Nephron progenitor cell (in vitro differentiated cells): ENCODE measurements around the gene POP4.

Source experiments
- DNase-seq: peaks from one replicate; pipeline ENCODE4 v3.0.0; 2021
- H3K27ac Mint-ChIP-seq: 2 replicates; pipeline ENCODE4 v1.8.0; 2021; ENCODE audit warnings: mild to moderate bottlenecking, moderate library complexity, mixed read lengths
- H3K27me3 Mint-ChIP-seq: 2 replicates; pipeline ENCODE4 v1.8.0; 2021; ENCODE audit warnings: mild to moderate bottlenecking, low read depth, mixed read lengths; ENCODE audit not compliant: poor library complexity
- H3K36me3 Mint-ChIP-seq: 2 replicates; pipeline ENCODE4 v1.8.0; 2021; ENCODE audit warnings: low read depth, mixed read lengths
- H3K4me1 Mint-ChIP-seq: 2 replicates; pipeline ENCODE4 v1.8.0; 2021; ENCODE audit warnings: mixed read lengths
- H3K4me3 Mint-ChIP-seq: 2 replicates; pipeline ENCODE4 v1.8.0; 2021; ENCODE audit warnings: mild to moderate bottlenecking, moderate library complexity, mixed read lengths
- H3K9me3 Mint-ChIP-seq: 2 replicates; pipeline ENCODE4 v1.8.0; 2021; ENCODE audit warnings: mild to moderate bottlenecking, moderate library complexity, mixed read lengths
- TF ChIP-seq, protein P1 (sequence below): fragments of 200-600 bp; sonication (generic); IDR thresholded peaks from 2 replicates; pipeline ENCODE4 v1.5.0; 2021; ENCODE audit warnings: antibody characterized with exemption

POP4 gene

DNA sequence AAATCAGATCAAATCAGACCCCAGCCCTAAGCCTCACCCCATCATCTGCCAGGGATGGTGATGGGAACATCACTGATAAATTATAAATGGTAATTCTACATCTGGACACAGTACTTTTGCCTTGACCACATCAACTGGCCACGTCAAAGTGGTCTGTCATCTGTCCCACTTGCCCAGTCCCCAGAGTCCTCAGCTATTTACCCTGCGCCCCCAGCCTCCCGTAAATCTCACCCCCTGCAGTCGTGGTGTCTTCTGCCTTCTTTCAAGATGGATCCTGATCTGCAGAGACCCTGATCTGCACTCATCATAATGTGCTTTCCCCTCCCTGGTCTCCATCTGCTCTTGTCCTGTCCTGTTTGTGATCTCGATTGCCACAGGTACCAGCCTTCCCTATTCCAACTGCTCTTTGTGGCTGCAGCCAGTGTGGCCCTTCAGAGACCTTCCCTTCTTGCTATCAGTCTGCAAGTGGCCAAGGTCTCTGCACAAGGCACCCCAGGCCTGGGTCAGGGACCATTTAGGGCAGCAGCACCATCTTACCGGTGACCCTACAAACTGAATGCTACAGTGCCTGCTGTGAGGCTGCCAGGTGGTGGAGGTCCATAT is 26.7 kb upstream of the POP4 start:
- H3K27me3 Mint-ChIP-seq: peaks cover 61% of the 10 kb centered on the region
- H3K9me3 Mint-ChIP-seq: peaks cover 14% of the 10 kb centered on the region
- TF ChIP-seq, protein P1, sequence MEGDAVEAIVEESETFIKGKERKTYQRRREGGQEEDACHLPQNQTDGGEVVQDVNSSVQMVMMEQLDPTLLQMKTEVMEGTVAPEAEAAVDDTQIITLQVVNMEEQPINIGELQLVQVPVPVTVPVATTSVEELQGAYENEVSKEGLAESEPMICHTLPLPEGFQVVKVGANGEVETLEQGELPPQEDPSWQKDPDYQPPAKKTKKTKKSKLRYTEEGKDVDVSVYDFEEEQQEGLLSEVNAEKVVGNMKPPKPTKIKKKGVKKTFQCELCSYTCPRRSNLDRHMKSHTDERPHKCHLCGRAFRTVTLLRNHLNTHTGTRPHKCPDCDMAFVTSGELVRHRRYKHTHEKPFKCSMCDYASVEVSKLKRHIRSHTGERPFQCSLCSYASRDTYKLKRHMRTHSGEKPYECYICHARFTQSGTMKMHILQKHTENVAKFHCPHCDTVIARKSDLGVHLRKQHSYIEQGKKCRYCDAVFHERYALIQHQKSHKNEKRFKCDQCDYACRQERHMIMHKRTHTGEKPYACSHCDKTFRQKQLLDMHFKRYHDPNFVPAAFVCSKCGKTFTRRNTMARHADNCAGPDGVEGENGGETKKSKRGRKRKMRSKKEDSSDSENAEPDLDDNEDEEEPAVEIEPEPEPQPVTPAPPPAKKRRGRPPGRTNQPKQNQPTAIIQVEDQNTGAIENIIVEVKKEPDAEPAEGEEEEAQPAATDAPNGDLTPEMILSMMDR: no peak
- H3K36me3 Mint-ChIP-seq: no peaks in the 10 kb centered on the region
- DNase-seq: no peak
- no peak overlapping the region for H3K4me3 Mint-ChIP-seq
- H3K4me1 Mint-ChIP-seq: peaks cover 28% of the 10 kb centered on the region
- H3K27ac Mint-ChIP-seq: no peak overlapping the region

DNA sequence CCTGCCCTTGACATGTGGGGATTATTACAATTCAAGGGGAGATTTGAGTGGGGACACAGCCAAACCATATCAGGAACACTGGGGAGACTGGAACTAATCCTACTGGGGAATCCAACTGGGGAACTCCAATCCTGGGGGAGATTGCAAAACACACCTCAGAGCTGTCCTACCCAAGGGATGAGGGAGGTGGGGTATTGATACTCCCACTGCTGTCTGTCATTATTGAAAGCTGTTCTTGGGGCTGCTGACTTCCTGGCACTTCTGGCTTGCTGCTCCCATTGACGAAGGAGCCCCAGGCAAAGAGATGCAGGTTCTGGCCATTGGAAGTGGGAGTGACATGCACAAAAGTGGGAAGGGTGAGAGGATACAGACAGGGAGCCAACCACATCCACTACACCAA is 24.7 kb upstream of the POP4 start:
- no peak overlapping the region for H3K4me3 Mint-ChIP-seq
- H3K27ac Mint-ChIP-seq: no peak overlapping the region
- TF ChIP-seq, protein P1: no peak
- no peaks in the 10 kb centered on the region for H3K36me3 Mint-ChIP-seq
- DNase-seq: no peak
- peaks cover 57% of the 10 kb centered on the region for H3K27me3 Mint-ChIP-seq
- H3K4me1 Mint-ChIP-seq: peaks cover 18% of the 10 kb centered on the region
- peaks cover 22% of the 10 kb centered on the region for H3K9me3 Mint-ChIP-seq

DNA sequence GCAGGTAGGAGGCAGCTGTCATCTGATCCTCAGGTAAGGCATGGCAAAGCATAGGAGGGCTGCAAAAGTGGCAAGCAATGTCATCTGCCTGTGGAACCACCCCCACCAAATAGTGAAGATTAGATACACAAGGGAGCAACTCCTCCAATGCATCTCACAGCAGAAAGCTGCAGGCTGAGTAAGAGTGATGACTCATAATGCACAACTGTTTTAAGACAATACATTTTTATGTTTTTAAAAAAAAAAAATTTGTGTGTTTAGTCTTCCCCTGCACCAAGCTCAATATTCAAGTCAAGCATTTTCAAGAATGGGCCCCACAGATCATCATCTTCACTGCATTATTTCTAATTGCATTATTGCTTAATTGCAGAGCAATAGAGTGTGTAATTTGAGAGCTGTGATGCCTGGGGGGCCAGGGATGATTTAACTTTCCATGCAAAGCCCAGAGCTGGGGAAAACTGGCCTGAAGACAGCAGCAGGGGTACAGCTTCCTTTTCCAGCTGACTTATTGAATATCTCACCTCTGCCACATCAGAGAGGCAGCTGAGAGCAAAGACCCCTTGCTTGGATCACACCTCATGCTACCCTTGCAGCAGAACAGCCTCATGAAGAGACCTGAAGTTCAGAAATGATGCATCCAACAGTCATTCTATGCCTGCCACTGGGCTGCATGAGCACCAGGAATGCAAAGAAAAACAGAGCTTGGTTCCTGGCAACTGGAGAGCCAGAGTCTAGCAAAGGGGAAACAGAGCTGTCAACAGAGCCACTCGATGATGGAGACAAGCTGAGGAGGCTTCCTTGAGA is 22.7 kb upstream of the POP4 start:
- Mint-ChIP-seq H3K36me3 (no peaks in the 10 kb centered on the region), H3K4me1 (peaks cover 25% of the 10 kb centered on the region), H3K4me3 (no peak overlapping the region), H3K9me3 (peaks cover 22% of the 10 kb centered on the region), H3K27me3 (peaks cover 53% of the 10 kb centered on the region), H3K27ac (no peak overlapping the region)
- DNase-seq: no peak
- TF ChIP-seq, protein P1: no peak

DNA sequence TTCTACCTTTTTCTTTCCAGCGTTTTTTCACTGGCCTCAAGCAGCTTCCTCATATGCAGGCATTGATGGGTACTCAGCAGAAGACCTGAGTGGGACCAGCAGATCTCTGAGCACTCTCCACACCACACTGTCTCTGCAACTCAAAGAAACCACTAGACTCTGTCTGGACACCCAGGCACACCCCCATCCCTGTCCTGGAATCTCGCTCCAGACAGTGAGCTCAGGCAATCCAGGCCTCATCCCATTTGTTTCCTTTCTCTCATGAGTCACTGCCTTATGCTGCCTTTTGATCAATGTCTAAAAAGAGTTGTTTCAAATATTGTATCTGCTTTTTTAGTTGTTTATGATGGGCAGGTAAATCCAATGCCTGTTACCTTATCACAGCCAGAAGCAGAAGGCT is 19.7 kb upstream of the POP4 start:
- H3K27ac Mint-ChIP-seq: no peak overlapping the region
- H3K27me3 Mint-ChIP-seq: peaks cover 61% of the 10 kb centered on the region

DNA sequence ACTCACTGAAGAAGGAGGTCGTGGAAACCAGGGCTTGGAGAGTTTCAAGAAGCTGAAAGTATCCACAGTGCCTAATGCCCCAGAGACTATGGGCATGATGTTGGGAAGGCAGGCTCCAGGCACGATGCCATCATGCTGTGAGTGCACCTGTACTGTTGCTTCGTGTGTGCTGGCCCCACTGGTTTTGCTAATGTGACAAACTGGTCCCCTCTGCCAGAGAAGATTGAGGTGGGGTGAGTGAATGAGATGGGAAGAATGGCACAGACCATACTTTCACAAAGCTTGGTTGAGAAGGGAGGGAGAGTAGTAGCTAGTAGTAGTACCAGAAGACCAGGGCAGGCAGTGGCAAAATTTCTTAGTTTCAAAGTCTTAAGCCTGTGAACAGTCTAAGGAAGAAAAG is 19.0 kb upstream of the POP4 start:
- no peak for DNase-seq
- peaks cover 4% of the 10 kb centered on the region for H3K36me3 Mint-ChIP-seq
- peak overlapping the region; percentile 3 for H3K27ac Mint-ChIP-seq
- peaks cover 32% of the 10 kb centered on the region for H3K9me3 Mint-ChIP-seq
- TF ChIP-seq, protein P1: no peak
- peaks cover 30% of the 10 kb centered on the region for H3K4me1 Mint-ChIP-seq
- no peak overlapping the region for H3K4me3 Mint-ChIP-seq
- peaks cover 67% of the 10 kb centered on the region for H3K27me3 Mint-ChIP-seq

More for the DNA sequence above, 19.7 kb upstream of the POP4 start:
- H3K4me3 Mint-ChIP-seq: no peak overlapping the region
- H3K9me3 Mint-ChIP-seq: peaks cover 34% of the 10 kb centered on the region
- no peak for DNase-seq
- peaks cover 25% of the 10 kb centered on the region for H3K4me1 Mint-ChIP-seq
- H3K36me3 Mint-ChIP-seq: peaks cover 4% of the 10 kb centered on the region
- TF ChIP-seq, protein P1: no peak
